Measurements from ENCODE around the gene CHAT.

Gene CHAT

GRCh38 chr10:49633327-49634068, 19.7 kb downstream of the CHAT start:
- no peaks in the 10 kb centered on the region for H3K9me3 ChIP-seq
- peaks cover 94% of the 10 kb centered on the region for H3K27me3 ChIP-seq
- no peak overlapping the region for H3K27ac ChIP-seq
- no peaks in the 10 kb centered on the region for H3K4me1 ChIP-seq (ENCODE audit: control insufficient read depth in 1 of 2, insufficient read depth in 1 of 2, low read depth in 1 of 2, low read length in 1 of 2)
- H3K36me3 ChIP-seq: no peaks in the 10 kb centered on the region
- H3K4me3 ChIP-seq (ENCODE audit: low read depth in 1 of 2, low read length in 1 of 2): no peak overlapping the region
- TF ChIP-seq CTCF (IDR thresholded peaks at IDR 0.05): no peak

- no peaks in the 10 kb centered on the region for H3K36me3 ChIP-seq
- H3K27me3 ChIP-seq: peaks cover 99% of the 10 kb centered on the region
- H3K4me1 ChIP-seq (ENCODE audit: control insufficient read depth in 1 of 2, insufficient read depth in 1 of 2, low read depth in 1 of 2, low read length in 1 of 2): no peaks in the 10 kb centered on the region
- H3K27ac ChIP-seq: no peak overlapping the region
- no peak for TF ChIP-seq CTCF (IDR thresholded peaks at IDR 0.05)
- no peak overlapping the region for H3K4me3 ChIP-seq (ENCODE audit: low read depth in 1 of 2, low read length in 1 of 2)
- no peaks in the 10 kb centered on the region for H3K9me3 ChIP-seq
Measured at GRCh38 chr10:49634069-49634660, 20.3 kb downstream of the CHAT start.

- Histone ChIP-seq H3K4me1 (ENCODE audit: control insufficient read depth in 1 of 2, insufficient read depth in 1 of 2, low read depth in 1 of 2, low read length in 1 of 2) (peaks cover 17 to 28% of the 10 kb centered on the region in 2 experiments), H3K36me3 (no peaks in the 10 kb centered on the region), H3K27ac (no peak overlapping the region), H3K9me3 (no peaks in the 10 kb centered on the region), H3K4me3 (ENCODE audit: low read depth in 1 of 2, low read length in 1 of 2) (no peak overlapping the region), H3K27me3 (peaks cover 50% of the 10 kb centered on the region)
- no peak for TF ChIP-seq CTCF (IDR thresholded peaks at IDR 0.05)
Measured at GRCh38 chr10:49642311-49642710, 28.5 kb downstream of the CHAT start.

GRCh38 chr10:49643241-49644034, 29.6 kb downstream of the CHAT start:
- H3K27me3 ChIP-seq: peaks cover 39% of the 10 kb centered on the region
- H3K36me3 ChIP-seq: no peaks in the 10 kb centered on the region
- H3K9me3 ChIP-seq: no peaks in the 10 kb centered on the region
- TF ChIP-seq CTCF (IDR thresholded peaks at IDR 0.05): no peak
- H3K4me1 ChIP-seq (ENCODE audit: control insufficient read depth in 1 of 2, insufficient read depth in 1 of 2, low read depth in 1 of 2, low read length in 1 of 2): peaks cover 21 to 36% of the 10 kb centered on the region in 2 experiments
- no peak overlapping the region for H3K4me3 ChIP-seq (ENCODE audit: low read depth in 1 of 2, low read length in 1 of 2)
- H3K27ac ChIP-seq: no peak overlapping the region

GRCh38 chr10:49644035-49644646, 30.3 kb downstream of the CHAT start:
- H3K4me1 ChIP-seq (ENCODE audit: control insufficient read depth in 1 of 2, insufficient read depth in 1 of 2, low read depth in 1 of 2, low read length in 1 of 2): peaks cover 24 to 39% of the 10 kb centered on the region in 2 experiments
- peaks cover 32% of the 10 kb centered on the region for H3K27me3 ChIP-seq
- H3K4me3 ChIP-seq (ENCODE audit: low read depth in 1 of 2, low read length in 1 of 2): no peak overlapping the region
- no peak for TF ChIP-seq CTCF (IDR thresholded peaks at IDR 0.05)
- no peak overlapping the region for H3K27ac ChIP-seq
- no peaks in the 10 kb centered on the region for H3K36me3 ChIP-seq
- no peaks in the 10 kb centered on the region for H3K9me3 ChIP-seq
